Parathyroid adenoma (tissue), 2 donors: Measurements from ENCODE around the gene CADM2.

Experiments used
- H2AFZ ChIP-seq: fragments of 300-600 bp; sonication (generic); one replicate; pipeline ENCODE4 v1.7.0; 2017; ENCODE audit warnings: antibody characterized with exemption, mild to moderate bottlenecking
- H3K27ac ChIP-seq: fragments of 300-600 bp; sonication (generic); one replicate; pipeline ENCODE4 v1.7.0; 2017
- H3K27me3 ChIP-seq: fragments of 300-600 bp; sonication (generic); one replicate; pipeline ENCODE4 v1.7.0; 2017; ENCODE audit warnings: low read length; ENCODE audit not compliant: control insufficient read depth, insufficient read depth
- H3K36me3 ChIP-seq: fragments of 300-600 bp; sonication (generic); one replicate; pipeline ENCODE4 v1.7.0; 2017; ENCODE audit warnings: low read length; ENCODE audit not compliant: control insufficient read depth, insufficient read depth
- H3K4me1 ChIP-seq: fragments of 300-600 bp; sonication (generic); one replicate; pipeline ENCODE4 v1.7.0; 2017; ENCODE audit warnings: control low read depth
- H3K4me2 ChIP-seq: fragments of 300-600 bp; sonication (generic); one replicate; pipeline ENCODE4 v1.7.0; 2017; ENCODE audit warnings: low read length
- H3K4me3 ChIP-seq: fragments of 300-600 bp; sonication (generic); one replicate; pipeline ENCODE4 v1.7.0; 2017; ENCODE audit warnings: low read depth, low read length
- H3K79me2 ChIP-seq: fragments of 300-600 bp; sonication (generic); one replicate; pipeline ENCODE4 v1.7.0; 2017; ENCODE audit warnings: control low read depth
- H3K9ac ChIP-seq: fragments of 300-600 bp; sonication (generic); one replicate; pipeline ENCODE4 v1.7.0; 2017; ENCODE audit warnings: mild to moderate bottlenecking
- H3K9me3 ChIP-seq: fragments of 300-600 bp; sonication (generic); one replicate; pipeline ENCODE4 v1.7.0; 2017; ENCODE audit warnings: low read length; ENCODE audit not compliant: control insufficient read depth
- CTCF ChIP-seq: fragments of 300-600 bp; sonication (generic); IDR thresholded peaks from one replicate; pipeline ENCODE4 v1.7.0; 2017; ENCODE audit warnings: antibody characterized with exemption, mild to moderate bottlenecking
- donor health status: primary hyperparathyroidism.

The CADM2 gene

GRCh38 chr3:85837402-85837801, 878.6 kb downstream of the CADM2 start:
- TF ChIP-seq CTCF = no peak
- Histone ChIP-seq H2AFZ (no peak overlapping the region), H3K9ac (no peak overlapping the region), H3K79me2 (no peaks in the 10 kb centered on the region), H3K9me3 (no peaks in the 10 kb centered on the region), H3K27me3 (no peaks in the 10 kb centered on the region), H3K4me3 (no peak overlapping the region), H3K4me1 (no peaks in the 10 kb centered on the region), H3K36me3 (no peaks in the 10 kb centered on the region), H3K4me2 (no peak overlapping the region), H3K27ac (no peak overlapping the region)

- Histone ChIP-seq H2AFZ (no peak overlapping the region), H3K36me3 (no peaks in the 10 kb centered on the region), H3K4me2 (no peak overlapping the region), H3K27ac (no peak overlapping the region), H3K79me2 (no peaks in the 10 kb centered on the region), H3K4me1 (no peaks in the 10 kb centered on the region), H3K27me3 (no peaks in the 10 kb centered on the region), H3K4me3 (no peak overlapping the region), H3K9me3 (no peaks in the 10 kb centered on the region), H3K9ac (no peak overlapping the region)
- TF ChIP-seq CTCF = no peak
Measured at GRCh38 chr3:85838921-85839320, 880.1 kb downstream of the CADM2 start.

- Histone ChIP-seq H3K79me2 (no peaks in the 10 kb centered on the region), H3K27me3 (no peaks in the 10 kb centered on the region), H3K4me1 (no peaks in the 10 kb centered on the region), H3K9ac (no peak overlapping the region), H3K9me3 (no peaks in the 10 kb centered on the region), H3K36me3 (no peaks in the 10 kb centered on the region), H3K4me3 (no peak overlapping the region), H3K4me2 (no peak overlapping the region), H3K27ac (no peak overlapping the region), H2AFZ (no peak overlapping the region)
- TF ChIP-seq CTCF = no peak
Measured at GRCh38 chr3:85842081-85842480, 883.3 kb downstream of the CADM2 start.

GRCh38 chr3:85846940-85847339, 888.2 kb downstream of the CADM2 start:
- Histone ChIP-seq H2AFZ (no peak overlapping the region), H3K36me3 (no peaks in the 10 kb centered on the region), H3K79me2 (no peaks in the 10 kb centered on the region), H3K27me3 (no peaks in the 10 kb centered on the region), H3K4me1 (no peaks in the 10 kb centered on the region), H3K4me3 (no peak overlapping the region), H3K9me3 (no peaks in the 10 kb centered on the region), H3K27ac (no peak overlapping the region), H3K4me2 (no peak overlapping the region), H3K9ac (no peak overlapping the region)
- TF ChIP-seq CTCF = no peak

GRCh38 chr3:85851071-85851470, 892.3 kb downstream of the CADM2 start:
- H3K9ac ChIP-seq = no peak overlapping the region
- no peak for TF ChIP-seq CTCF
- no peak overlapping the region for H2AFZ ChIP-seq
- no peaks in the 10 kb centered on the region for H3K27me3 ChIP-seq
- H3K9me3 ChIP-seq = no peaks in the 10 kb centered on the region
- no peaks in the 10 kb centered on the region for H3K79me2 ChIP-seq
- H3K4me3 ChIP-seq = no peak overlapping the region
- no peak overlapping the region for H3K27ac ChIP-seq
- H3K4me2 ChIP-seq = no peak overlapping the region
- no peaks in the 10 kb centered on the region for H3K4me1 ChIP-seq
- H3K36me3 ChIP-seq = no peaks in the 10 kb centered on the region
